Measurements from ENCODE around the gene PLEKHG7.
"Not testable (repeated sequence)": the region's sequence is repeated elsewhere in the genome, so short reads cannot be mapped to it uniquely, and the experiment has no call there.

PLEKHG7 gene

GRCh38 chr12:92740411-92740810, 37.6 kb downstream of the PLEKHG7 start:
- no peaks in the 10 kb centered on the region for H3K4me1 ChIP-seq
- H3K27me3 ChIP-seq, result no peaks in the 10 kb centered on the region
- no peak overlapping the region for H3K4me3 ChIP-seq
- TF ChIP-seq Cebpa-rat (IDR thresholded peaks at IDR 0.05), result no peak
- H3K27ac ChIP-seq, result no peak overlapping the region
- H3K4me2 ChIP-seq, result no peak overlapping the region
- H3K9me3 ChIP-seq, result no peaks in the 10 kb centered on the region
- no peaks in the 10 kb centered on the region for H3K36me3 ChIP-seq
- no peak overlapping the region for H3K9ac ChIP-seq
- H4K20me1 ChIP-seq, result no peaks in the 10 kb centered on the region

- Histone ChIP-seq H4K20me1 (no peaks in the 10 kb centered on the region), H3K9ac (no peak overlapping the region), H3K4me2 (no peak overlapping the region), H3K9me3 (no peaks in the 10 kb centered on the region), H3K27ac (no peak overlapping the region), H3K36me3 (no peaks in the 10 kb centered on the region), H3K4me3 (no peak overlapping the region), H3K4me1 (no peaks in the 10 kb centered on the region), H3K27me3 (no peaks in the 10 kb centered on the region)
- no peak for TF ChIP-seq Cebpa-rat (IDR thresholded peaks at IDR 0.05)
These were observed 40.2 kb downstream of the PLEKHG7 start for GRCh38 chr12:92743026-92743425.

- no peak overlapping the region for H3K27ac ChIP-seq
- H3K36me3 ChIP-seq, result no peaks in the 10 kb centered on the region
- no peak overlapping the region for H3K9ac ChIP-seq
- no peaks in the 10 kb centered on the region for H3K27me3 ChIP-seq
- H3K4me2 ChIP-seq, result no peak overlapping the region
- no peaks in the 10 kb centered on the region for H3K4me1 ChIP-seq
- H4K20me1 ChIP-seq, result no peaks in the 10 kb centered on the region
- H3K4me3 ChIP-seq, result no peak overlapping the region
- no peak for TF ChIP-seq Cebpa-rat (IDR thresholded peaks at IDR 0.05)
- H3K9me3 ChIP-seq, result no peaks in the 10 kb centered on the region
These were observed 43.2 kb downstream of the PLEKHG7 start for GRCh38 chr12:92745856-92746550.

GRCh38 chr12:92747151-92747550, 44.4 kb downstream of the PLEKHG7 start:
- Histone ChIP-seq H3K27ac (no peak overlapping the region), H3K4me1 (no peaks in the 10 kb centered on the region), H3K4me2 (no peak overlapping the region), H4K20me1 (no peaks in the 10 kb centered on the region), H3K27me3 (no peaks in the 10 kb centered on the region), H3K9me3 (no peaks in the 10 kb centered on the region), H3K36me3 (no peaks in the 10 kb centered on the region), H3K9ac (no peak overlapping the region), H3K4me3 (no peak overlapping the region)
- TF ChIP-seq Cebpa-rat (IDR thresholded peaks at IDR 0.05), result no peak

- not testable (repeated sequence) for H3K27ac ChIP-seq, H3K9ac ChIP-seq, H3K4me2 ChIP-seq, H3K36me3 ChIP-seq, H4K20me1 ChIP-seq, H3K4me1 ChIP-seq, H3K9me3 ChIP-seq, H3K27me3 ChIP-seq, H3K4me3 ChIP-seq
These were observed 46.9 kb downstream of the PLEKHG7 start for GRCh38 chr12:92749691-92750090.

- H3K4me1 ChIP-seq, result no peaks in the 10 kb centered on the region
- H3K9ac ChIP-seq, result no peak overlapping the region
- no peak for TF ChIP-seq Cebpa-rat (IDR thresholded peaks at IDR 0.05)
- H4K20me1 ChIP-seq, result no peaks in the 10 kb centered on the region
- no peaks in the 10 kb centered on the region for H3K9me3 ChIP-seq
- no peak overlapping the region for H3K4me3 ChIP-seq
- no peaks in the 10 kb centered on the region for H3K36me3 ChIP-seq
- no peaks in the 10 kb centered on the region for H3K27me3 ChIP-seq
- no peak overlapping the region for H3K27ac ChIP-seq
- no peak overlapping the region for H3K4me2 ChIP-seq
These were observed 51.4 kb downstream of the PLEKHG7 start for GRCh38 chr12:92753976-92754885.

- Histone ChIP-seq H3K4me2 (no peak overlapping the region), H3K36me3 (no peaks in the 10 kb centered on the region), H3K4me3 (no peak overlapping the region), H3K9ac (no peak overlapping the region), H3K4me1 (no peaks in the 10 kb centered on the region), H4K20me1 (no peaks in the 10 kb centered on the region), H3K27me3 (no peaks in the 10 kb centered on the region), H3K27ac (no peak overlapping the region), H3K9me3 (no peaks in the 10 kb centered on the region)
- TF ChIP-seq Cebpa-rat (IDR thresholded peaks at IDR 0.05), result no peak
These were observed 54.3 kb downstream of the PLEKHG7 start for GRCh38 chr12:92756898-92757596.

GRCh38 chr12:92757597-92758121, 54.9 kb downstream of the PLEKHG7 start:
- H3K27ac ChIP-seq, result no peak overlapping the region
- no peaks in the 10 kb centered on the region for H4K20me1 ChIP-seq
- H3K9me3 ChIP-seq, result no peaks in the 10 kb centered on the region
- H3K4me1 ChIP-seq, result no peaks in the 10 kb centered on the region
- no peak for TF ChIP-seq Cebpa-rat (IDR thresholded peaks at IDR 0.05)
- H3K9ac ChIP-seq, result no peak overlapping the region
- H3K27me3 ChIP-seq, result no peaks in the 10 kb centered on the region
- no peaks in the 10 kb centered on the region for H3K36me3 ChIP-seq
- no peak overlapping the region for H3K4me3 ChIP-seq
- H3K4me2 ChIP-seq, result no peak overlapping the region

- H3K4me3 ChIP-seq, result no peak overlapping the region
- no peaks in the 10 kb centered on the region for H3K27me3 ChIP-seq
- no peaks in the 10 kb centered on the region for H4K20me1 ChIP-seq
- H3K9me3 ChIP-seq, result no peaks in the 10 kb centered on the region
- H3K4me1 ChIP-seq, result no peaks in the 10 kb centered on the region
- no peak for TF ChIP-seq Cebpa-rat (IDR thresholded peaks at IDR 0.05)
- H3K4me2 ChIP-seq, result no peak overlapping the region
- H3K36me3 ChIP-seq, result no peaks in the 10 kb centered on the region
- H3K9ac ChIP-seq, result no peak overlapping the region
- no peak overlapping the region for H3K27ac ChIP-seq
These were observed 57.0 kb downstream of the PLEKHG7 start for GRCh38 chr12:92759634-92760268.
